ENCODE data around the gene NSDHL. TPM values are rescaled to one million over a fixed set of nuclear protein-coding genes. Genes with fewer than 3 reads are reported as not detected.
"Not testable (repeated sequence)": the region's sequence is repeated elsewhere in the genome, so short reads cannot be mapped to it uniquely, and the experiment has no call there.

Gene NSDHL
- total RNA-seq, result 1 to 10 TPM; 6.1 to 9.9 (median 8.4) TPM
- 10 to 100 TPM; 11.8 to 32.5 (median 14.4) TPM for polyA plus RNA-seq

DNA sequence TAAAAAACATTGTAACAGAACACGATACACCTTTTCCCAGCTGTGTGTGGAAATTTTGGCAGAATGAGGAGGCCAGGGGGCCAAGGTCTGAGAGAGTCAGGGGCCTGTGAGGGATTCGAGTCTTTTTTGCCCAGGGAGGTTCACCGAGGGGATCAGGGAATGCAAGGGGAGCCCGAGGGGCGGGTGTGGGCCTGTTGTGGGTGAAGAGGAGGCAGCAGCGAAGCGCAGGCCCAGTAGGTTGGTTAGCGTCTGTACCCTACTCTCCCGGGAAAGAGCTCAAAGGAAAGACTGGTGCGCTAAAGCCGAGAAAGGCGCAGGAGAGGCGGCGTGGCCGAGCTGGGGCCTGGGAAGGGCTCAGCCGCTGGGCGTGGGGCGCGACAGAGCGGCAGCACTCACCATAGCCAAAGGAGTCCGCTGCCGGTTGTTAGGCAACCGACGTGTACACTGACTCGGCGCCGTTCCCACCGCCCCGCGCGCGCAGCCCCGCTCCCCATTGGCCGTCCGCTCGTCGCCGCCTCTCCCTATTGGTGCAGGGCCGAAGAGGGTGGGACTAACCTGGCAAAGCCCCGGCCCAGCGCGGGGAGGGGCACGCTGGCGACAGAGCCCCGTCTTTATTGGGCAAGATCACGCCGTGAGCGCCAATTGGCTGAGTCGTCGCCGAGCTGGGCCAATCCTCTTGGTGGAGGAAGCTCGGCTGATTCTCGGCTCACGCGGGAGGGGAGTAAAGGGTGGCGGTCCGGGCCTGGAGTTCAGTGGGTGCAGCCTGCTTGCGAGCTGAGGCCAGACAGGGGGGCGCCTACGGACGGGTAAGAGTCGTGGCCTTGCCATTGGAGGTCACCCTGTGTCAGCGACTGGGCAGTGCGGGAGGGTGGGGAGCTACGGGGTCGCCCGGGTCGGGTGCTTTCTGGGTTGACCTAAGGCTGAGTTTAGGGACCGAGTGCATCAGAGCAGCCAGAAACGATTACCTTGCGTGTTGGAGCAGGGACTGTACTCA, at the start of gene NSDHL, which contains the start of gene CETN2:
TSS of gene NSDHL (plus strand) at position 752 of the 994 bp plus-strand sequence. CDS start 15,262 bp downstream, outside the sequence.
TSS of gene CETN2 (minus strand) at position 446 of the 994 bp plus-strand sequence. CDS start at position 399, 47 bp downstream.
- intact Hi-C loops (cut with DNase I), result no loop called here
- peak within 1 kb of the TSS; percentile 68 to 78 (median 74) for H3K27ac ChIP-seq
- 1% methylated on average over 71 of the region's 71 CpGs for WGBS, 2 donors

GRCh38 chrX:152787062-152787461, 43.8 kb upstream of the NSDHL start:
- H3K27ac ChIP-seq; intact Hi-C loops (cut with DNase I); DNase-seq; H3K36me3 ChIP-seq; H3K27me3 ChIP-seq; H3K9me3 ChIP-seq; H3K4me1 ChIP-seq; H3K4me3 ChIP-seq: not testable (repeated sequence)
- no CpG with 5 or more reads among the region's 3 CpGs for WGBS, 2 donors

More for the DNA sequence above, at the start of gene NSDHL, which contains the start of gene CETN2:
- Histone ChIP-seq H3K27me3 (no peaks in the 10 kb centered on the region), H3K36me3 (peaks cover 0 to 8% (median 1%) of the 10 kb centered on the region in 4 donors), H3K9me3 (no peaks in the 10 kb centered on the region), H3K4me3 (peak within 1 kb of the TSS; percentile 55 to 64 (median 62)), H3K4me1 (peaks cover 0 to 23% (median 13%) of the 10 kb centered on the region in 4 donors)
- TF ChIP-seq POLR2AphosphoS5 (IDR thresholded peaks at IDR 0.05) (peak; percentile 9 to 63 (median 30)), EP300 (IDR thresholded peaks at IDR 0.05) (no peak)
- peak; percentile 98 for DNase-seq

GRCh38 chrX:152798945-152799344, 31.9 kb upstream of the NSDHL start:
- Histone ChIP-seq H3K27ac (no peak overlapping the region), H3K9me3 (no peaks in the 10 kb centered on the region), H3K4me1 (no peaks in the 10 kb centered on the region), H3K36me3 (no peaks in the 10 kb centered on the region), H3K27me3 (no peaks in the 10 kb centered on the region), H3K4me3 (no peak overlapping the region)
- DNase-seq, result no peak
- TF ChIP-seq, protein P1, sequence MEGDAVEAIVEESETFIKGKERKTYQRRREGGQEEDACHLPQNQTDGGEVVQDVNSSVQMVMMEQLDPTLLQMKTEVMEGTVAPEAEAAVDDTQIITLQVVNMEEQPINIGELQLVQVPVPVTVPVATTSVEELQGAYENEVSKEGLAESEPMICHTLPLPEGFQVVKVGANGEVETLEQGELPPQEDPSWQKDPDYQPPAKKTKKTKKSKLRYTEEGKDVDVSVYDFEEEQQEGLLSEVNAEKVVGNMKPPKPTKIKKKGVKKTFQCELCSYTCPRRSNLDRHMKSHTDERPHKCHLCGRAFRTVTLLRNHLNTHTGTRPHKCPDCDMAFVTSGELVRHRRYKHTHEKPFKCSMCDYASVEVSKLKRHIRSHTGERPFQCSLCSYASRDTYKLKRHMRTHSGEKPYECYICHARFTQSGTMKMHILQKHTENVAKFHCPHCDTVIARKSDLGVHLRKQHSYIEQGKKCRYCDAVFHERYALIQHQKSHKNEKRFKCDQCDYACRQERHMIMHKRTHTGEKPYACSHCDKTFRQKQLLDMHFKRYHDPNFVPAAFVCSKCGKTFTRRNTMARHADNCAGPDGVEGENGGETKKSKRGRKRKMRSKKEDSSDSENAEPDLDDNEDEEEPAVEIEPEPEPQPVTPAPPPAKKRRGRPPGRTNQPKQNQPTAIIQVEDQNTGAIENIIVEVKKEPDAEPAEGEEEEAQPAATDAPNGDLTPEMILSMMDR (IDR thresholded peaks at IDR 0.05), result no peak
- TF ChIP-seq EP300 (IDR thresholded peaks at IDR 0.05), result no peak
- no peak for TF ChIP-seq POLR2A (IDR thresholded peaks at IDR 0.05)
- TF ChIP-seq POLR2AphosphoS5 (IDR thresholded peaks at IDR 0.05), result no peak
- WGBS, 2 donors, result 24 to 75% methylated on average over 1 of the region's 1 CpG
- intact Hi-C loops (cut with DNase I), result no loop called here

GRCh38 chrX:152806035-152806434, 24.8 kb upstream of the NSDHL start:
- no peak overlapping the region for H3K27ac ChIP-seq
- TF ChIP-seq POLR2A (IDR thresholded peaks at IDR 0.05), result no peak
- no peak for TF ChIP-seq EP300 (IDR thresholded peaks at IDR 0.05)
- TF ChIP-seq, protein P1 (IDR thresholded peaks at IDR 0.05), result no peak
- TF ChIP-seq POLR2AphosphoS5 (IDR thresholded peaks at IDR 0.05), result no peak
- WGBS, 2 donors, result 83 to 89% methylated on average over 4 of the region's 4 CpGs
- H3K4me3 ChIP-seq, result no peak overlapping the region
- no peaks in the 10 kb centered on the region for H3K36me3 ChIP-seq
- no peaks in the 10 kb centered on the region for H3K9me3 ChIP-seq
- DNase-seq, result no peak
- H3K4me1 ChIP-seq, result no peaks in the 10 kb centered on the region
- H3K27me3 ChIP-seq, result no peaks in the 10 kb centered on the region
- intact Hi-C loops (cut with DNase I), result no loop called here

DNA sequence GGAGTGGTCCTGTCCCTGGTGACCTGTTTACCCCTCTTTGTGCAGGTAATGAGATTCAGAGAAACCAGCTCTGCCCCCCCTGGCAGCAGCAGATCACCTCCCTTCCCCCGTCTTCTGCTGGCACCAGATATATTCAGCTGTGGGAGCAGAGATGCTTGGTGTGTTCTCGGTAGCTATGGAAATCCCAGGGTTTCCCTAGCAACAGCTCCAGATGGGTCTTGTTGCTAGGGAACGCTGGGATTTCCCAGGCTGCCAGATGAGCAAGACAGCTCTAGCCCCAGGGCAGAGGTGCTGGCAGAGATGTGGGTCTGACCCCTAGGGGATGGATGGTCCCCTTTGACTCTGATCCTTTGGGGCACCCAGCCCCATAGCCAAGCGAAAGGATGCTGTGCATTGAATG, 20.5 kb upstream of the NSDHL start:
- no peak for DNase-seq
- TF ChIP-seq POLR2AphosphoS5 (IDR thresholded peaks at IDR 0.05) (no peak), POLR2A (IDR thresholded peaks at IDR 0.05) (no peak), EP300 (IDR thresholded peaks at IDR 0.05) (no peak)
- TF ChIP-seq, protein P1 (IDR thresholded peaks at IDR 0.05), result no peak
- intact Hi-C loops (cut with DNase I), result no loop called here
- H3K9me3 ChIP-seq, result no peaks in the 10 kb centered on the region
- 69 to 73% methylated on average over 4 of the region's 4 CpGs for WGBS, 2 donors
- H3K27ac ChIP-seq, result no peak overlapping the region
- H3K4me1 ChIP-seq, result peaks cover 0 to 2% (median 0%) of the 10 kb centered on the region in 4 donors
- no peak overlapping the region for H3K4me3 ChIP-seq
- H3K27me3 ChIP-seq, result no peaks in the 10 kb centered on the region
- H3K36me3 ChIP-seq, result no peaks in the 10 kb centered on the region

All from sigmoid colon (tissue), 7 donors.